Stimulated activated naive CD4-positive, alpha-beta T cell treated with Interleukin-2 at 50 U/mL for 16 hours (primary cell): Measurements from ENCODE around the gene TMEM273.

ENCODE experiments used
- DNase-seq: peaks from one replicate; lab custom pipeline; 2025; lab: John Stamatoyannopoulos, UW

TMEM273 gene

DNA sequence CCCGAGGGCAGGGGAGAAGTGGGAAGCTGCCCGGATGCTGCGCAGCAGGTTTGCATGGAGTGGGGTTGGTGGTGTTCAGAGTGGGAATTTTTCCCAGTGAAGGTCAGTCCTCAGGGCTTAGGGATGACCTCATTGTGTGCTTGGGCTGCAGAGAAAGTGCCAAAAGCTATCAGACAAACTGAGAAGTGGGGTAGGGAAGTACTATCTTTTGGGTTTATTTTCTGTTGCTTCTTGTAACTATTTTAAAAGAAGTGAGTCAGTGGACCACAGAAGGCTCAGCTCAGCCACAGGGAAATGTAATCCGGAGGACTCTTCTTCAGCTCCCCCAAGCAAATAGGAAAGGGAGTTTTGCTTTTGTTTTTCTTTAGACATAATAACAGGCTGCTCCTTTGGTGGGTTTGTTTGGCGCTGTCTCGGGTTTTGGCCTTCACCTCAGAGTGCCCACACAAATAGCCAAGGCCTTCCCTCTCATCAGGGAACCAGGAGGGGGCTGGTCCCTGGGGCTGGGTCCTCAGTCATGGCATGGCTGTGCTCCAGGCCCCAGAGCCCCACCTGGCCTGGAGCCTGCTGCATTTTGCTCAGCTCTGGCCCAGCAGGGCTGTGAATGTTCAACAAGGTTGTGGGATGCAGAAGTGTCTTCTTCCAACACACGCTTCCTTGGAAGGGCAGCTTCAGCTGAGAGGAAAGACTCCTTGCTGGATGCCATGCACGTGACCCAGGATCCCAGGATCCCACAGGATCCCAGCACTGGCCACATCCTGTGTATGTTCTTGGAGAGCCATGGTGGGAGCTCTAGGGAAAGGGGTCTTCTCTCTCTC is 49.0 kb downstream of the TMEM273 start:
- DNase-seq, result no peak

DNA sequence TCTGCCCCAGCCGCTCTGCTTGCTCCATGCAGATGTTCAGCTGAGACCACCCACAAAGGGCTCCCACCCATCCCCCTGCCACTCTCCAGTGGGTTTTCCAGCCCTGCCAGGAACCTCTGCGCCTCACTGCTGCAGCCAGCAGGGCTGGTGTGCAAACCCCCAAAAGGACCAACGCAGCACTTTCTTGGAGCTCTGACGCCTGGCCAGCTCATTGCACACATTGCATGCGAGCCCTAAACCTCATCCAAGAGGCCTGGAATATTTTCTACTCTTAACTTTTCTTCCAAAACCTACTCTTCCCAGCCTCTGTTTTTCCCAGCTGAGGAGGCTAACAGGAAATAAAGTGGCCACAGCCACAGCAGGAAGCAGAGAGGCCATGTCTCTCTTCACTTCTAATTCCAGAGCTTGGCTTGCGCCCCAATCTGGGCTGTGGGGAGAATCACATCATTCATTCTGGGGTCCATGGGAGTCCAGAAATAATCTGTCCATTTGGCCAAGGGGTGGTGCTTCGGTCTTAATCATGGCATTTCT is 49.8 kb downstream of the TMEM273 start:
- DNase-seq, result no peak

DNA sequence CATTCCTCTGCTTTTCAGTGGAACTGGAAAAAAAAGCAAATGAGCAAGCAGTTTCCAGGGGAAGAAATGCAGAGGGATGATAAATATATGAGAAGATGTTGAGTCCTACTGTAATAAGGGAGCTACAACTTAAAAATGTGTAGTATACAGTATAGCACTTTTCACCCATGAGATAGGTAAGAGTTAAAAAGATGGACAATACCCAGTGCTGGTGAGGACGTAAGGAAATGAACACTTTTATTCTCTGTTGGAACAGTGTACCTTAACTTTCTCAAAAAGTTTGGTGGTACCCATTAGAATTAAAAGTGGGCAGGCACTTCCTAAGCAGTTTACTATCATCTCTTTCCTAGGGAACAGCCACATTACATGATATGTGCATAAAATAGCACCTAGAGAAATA is 51.7 kb downstream of the TMEM273 start:
- no peak for DNase-seq

DNA sequence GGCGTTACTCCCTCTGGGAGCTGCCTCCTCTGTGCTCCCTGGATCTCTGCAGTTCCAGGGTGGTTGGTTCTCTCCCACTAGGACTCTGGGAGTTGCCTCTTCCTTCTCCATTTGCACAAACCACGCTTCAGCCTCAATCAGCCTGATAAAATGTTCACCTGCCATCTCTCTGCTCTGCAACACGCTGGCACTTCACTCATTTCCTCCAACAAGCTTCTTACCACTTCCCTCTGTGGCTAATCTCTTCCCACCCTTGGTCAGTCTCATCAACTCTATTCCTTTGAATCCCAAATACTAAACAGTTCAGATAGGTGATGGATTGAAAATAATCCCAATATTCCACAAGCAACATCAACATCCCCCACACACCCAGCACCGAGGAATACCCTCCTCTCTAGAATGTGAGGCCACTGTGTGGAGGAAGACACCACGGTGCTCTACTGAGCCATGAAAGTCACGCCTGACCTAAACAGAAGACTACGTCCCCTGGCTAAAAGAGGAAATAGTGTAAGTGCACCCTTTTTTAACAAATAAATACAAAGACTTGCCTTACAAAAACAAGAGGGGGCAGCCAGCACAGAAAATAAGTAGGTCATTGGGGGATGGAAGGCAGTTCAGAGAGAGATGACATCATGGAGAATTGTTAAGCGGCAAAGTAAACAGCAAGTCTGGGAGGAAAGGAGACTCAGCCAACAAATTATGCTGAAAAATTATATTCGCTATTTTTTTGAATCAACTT is 52.4 kb downstream of the TMEM273 start:
- no peak for DNase-seq

DNA sequence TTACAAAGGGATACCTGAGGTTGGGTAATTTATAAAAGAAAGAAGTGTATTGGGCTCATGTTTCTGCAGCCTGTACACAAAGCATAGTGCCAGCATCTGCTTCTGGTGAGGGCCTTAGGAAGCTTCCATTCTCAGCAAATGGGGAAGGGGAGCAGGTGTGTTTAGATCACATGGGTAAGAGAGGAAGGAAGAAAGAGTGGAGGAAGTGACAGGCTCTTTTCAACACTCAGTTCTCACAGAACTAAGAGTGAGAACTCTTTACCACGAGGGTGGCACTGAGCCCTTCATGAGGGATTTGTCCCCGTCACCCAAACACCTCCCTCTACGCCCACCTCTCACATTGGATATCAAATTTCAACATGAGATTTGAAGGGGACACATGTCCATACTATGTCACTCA is 53.9 kb downstream of the TMEM273 start:
- no peak for DNase-seq

DNA sequence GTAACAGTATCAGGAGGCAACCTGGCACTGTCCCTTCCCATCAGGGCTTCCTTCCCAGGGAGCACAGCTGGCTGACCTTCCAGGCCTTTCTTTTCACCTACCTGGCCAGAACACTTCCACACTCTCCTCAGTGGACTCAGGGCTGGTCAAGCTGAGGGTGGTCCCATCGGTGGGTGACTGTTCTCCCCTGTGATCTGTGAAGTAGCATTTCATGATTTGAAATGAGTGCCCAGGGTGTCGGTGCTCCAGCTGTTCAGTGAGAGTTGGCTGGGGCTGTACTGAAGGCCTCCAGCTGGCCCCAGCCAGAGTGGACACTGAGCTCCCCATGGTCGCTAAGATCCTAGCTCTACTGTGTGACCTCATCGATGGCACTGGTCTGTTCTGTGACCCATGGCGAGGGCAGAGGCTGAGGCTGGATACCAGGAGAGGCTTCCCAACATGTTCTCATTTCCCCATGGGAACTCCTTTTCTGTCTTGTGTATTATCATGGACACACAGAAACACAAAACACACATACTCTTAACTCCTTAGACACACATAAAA is 54.4 kb downstream of the TMEM273 start, which contains the start of gene FAM170B:
Gene FAM170B, minus strand, starts transcription at position 316 of the 543 bp plus-strand sequence. Its CDS starts 103 bp downstream, at position 213.
- no peak for DNase-seq

DNA sequence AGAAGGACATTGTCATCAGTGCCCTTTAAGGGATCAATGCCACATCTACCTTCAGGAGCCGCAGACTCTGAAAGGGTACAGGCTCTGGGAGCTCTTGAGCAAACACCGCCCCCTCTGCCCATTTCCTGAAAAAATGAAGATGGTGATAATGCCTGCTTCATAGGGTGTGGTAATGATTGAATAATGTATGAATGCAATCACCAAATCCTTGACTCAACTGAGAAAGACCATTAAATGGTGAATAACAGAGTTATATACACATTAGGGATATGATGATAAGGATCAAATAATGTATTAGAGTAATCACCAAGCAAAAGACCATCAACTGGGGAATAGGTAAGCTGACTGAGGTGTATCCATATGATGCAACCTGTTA is 55.8 kb downstream of the TMEM273 start:
- no peak for DNase-seq

DNA sequence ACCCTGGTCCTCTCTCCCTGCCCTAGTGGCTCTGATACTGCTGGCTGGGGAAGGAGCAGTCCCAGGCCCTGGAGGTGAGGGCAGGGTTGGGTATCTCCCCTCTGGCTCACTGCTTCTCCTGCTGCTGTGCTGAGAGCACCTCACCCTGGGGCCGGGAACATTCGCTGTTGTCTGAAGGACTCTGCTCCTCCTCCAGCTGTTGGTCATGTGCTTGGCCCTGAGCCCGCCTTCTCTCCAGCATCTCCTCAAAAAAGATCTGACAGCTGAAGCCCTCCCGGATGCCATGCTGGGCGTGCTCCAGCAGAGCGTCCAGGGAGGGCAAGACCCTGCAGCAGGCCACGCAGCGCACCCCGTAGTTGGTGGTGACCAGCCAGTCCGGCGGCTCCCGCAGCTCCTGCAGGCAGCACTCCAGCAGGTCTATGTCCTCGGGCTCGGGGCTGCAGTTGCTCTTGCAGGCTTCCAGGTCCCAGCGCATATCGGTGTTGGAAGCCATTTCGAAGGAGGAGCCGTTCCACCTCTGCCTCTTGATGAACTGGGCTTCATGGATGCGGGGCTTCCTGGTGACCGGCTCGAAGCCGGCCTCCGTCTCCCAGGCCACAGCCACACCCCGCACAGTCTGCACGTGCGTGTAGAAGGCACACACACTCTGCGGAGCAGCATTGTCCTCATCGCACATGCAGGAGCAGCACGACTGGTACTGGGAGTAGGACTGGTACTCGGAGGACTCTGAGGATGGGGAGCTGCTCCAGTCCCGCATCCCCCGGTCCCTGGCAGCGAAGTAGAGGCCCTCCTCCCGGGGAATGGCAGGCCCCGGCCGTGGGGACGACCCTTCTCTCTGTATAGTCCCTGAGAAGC is 56.5 kb downstream of the TMEM273 start:
- no peak for DNase-seq

DNA sequence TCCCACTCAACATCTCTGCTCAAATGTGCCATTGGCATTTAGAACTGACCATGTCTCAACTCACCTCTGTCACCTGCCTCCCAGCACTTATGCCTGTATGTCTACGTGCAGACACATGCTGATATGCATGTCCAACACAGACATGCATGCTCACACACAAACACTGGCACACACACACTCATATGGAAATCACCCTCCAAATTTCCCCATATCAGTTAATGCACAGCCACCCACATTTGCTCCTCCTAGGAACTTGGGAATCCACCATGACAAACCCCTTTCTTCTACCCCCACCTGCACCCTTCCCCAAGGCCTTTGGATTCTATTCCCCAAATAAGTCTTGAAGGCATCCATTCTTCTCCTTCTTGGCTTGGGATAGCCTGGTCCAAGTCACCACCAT is 58.8 kb downstream of the TMEM273 start:
- no peak for DNase-seq

DNA sequence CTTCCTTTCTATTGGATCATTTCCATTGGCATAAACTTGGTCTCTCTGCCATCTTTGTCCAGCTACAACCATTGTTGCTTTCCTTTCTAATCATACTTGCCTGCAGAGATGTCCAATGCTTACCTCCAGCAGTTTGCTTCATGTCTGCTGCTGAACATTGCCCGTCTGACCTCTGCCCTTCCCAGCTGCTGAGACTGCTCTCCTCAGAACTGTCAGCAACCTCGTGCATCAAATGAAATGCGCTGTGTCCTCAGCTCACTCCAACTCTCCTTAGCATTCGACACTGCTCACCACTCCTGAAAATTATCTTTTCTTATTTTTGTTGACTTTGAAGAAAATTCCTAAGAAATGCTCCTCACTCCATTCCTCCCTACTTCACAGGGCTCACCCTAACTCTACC is 59.3 kb downstream of the TMEM273 start:
- DNase-seq, result no peak

DNA sequence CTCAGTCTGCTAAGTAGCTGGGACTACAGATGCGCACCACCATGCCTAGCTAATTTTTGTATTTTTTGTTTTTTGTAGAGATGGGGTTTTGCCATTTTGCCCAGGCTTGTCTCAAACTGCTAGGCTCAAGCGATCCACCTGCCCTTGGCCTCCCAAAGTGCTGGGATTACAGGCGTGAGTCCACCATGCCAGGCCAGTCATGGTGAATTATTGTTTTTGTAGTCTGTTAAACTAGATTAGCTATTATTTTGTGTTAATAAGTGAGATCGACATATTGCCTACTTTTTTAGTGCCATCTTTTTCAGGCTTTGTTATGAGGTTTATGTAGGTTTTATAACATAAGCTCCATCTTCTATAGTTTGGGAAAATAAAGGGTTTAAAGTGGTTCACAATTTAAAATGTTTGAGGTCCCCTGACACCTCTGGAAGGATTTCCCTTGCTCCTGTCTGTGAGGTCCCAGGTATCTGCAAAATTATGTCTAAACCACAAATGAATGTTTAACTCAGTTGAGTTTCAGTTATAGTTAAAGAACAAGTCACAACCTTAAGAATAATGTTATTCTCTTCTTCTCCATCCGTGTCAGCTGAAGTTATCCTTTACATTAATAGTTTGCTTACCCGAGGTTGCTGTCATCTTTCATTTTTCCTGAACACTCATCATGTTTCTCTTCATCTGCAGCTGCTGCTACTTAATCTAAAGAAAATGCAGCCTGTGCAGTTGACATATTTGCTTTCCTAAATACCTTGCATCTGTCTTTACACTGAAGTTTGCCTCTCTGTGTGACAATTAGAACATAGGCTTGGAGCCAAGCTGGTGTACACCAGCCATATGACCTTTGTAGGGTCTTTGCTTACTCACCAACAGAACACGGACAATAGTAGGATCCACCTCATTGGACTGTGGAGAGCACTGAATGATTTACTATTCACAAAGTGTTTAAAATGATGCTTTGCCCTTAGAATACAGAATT is 63.9 kb downstream of the TMEM273 start:
- DNase-seq, result no peak

DNA sequence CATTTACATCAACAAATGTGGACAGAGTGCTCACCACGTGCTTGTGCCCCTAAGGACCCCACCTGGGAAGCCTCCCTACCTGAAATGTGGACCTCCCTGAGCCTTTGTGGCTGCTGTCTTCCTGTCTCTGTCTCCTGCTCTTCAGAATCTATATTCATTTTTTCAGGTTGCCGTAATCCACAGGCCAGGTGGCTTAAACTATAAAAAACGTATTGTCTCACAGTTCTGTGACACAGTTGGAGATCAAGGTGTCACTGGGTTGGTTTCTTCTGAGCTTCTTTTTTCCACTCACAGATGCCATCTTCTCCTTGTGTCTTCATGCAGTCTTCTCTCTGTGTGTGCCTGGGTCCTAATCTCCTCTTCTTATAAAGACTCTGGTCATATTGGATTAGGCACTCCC is 67.3 kb downstream of the TMEM273 start:
- DNase-seq, result no peak

DNA sequence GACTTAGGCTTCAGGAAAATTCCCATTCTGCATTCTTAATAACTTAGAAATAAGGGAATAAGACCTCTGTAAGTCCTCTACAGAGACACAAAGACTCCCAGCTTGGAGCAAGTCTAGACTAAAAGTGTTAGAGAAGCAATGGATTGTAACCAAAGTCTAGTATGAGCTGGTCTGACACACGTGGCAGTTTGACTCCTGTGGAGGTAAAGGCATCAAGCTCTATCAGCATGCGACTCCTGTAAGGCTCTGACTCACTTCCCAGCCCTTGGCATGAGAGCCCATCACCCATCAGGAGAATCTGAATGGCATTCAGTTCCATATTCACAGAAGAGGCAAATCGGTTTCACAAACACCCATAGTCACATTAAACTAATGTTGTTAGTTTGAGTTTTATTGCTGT is 68.4 kb downstream of the TMEM273 start:
- DNase-seq, result no peak

DNA sequence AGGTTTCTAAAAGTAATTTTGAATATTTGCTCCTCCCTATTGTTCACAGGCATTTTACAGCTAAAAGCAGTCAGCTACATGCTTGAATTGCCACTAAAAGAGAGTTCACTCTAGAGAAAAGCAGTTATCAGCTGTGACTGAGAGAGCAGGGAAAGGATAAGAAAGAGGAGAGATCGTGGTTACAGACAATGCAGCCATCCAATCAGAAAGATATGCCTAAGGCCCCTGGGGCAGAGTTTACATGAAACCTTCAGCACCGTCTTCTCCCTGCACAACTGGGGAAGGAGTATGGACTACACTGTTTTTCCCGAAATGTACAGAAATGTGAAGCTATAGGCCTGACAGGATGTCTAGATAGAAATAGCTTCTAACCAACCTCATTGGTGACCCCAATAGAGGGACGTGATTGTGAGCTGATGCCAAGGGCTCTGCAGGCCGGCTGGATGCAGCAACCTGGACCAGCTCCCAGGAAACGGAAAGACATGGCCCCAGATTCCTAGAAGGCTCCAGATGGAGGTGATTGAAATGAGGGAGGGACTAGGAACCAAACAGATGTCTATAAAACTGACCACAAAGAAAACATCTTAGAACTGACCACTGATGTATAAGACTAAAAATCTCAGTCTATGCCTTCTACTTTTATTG is 69.6 kb downstream of the TMEM273 start:
- no peak for DNase-seq

DNA sequence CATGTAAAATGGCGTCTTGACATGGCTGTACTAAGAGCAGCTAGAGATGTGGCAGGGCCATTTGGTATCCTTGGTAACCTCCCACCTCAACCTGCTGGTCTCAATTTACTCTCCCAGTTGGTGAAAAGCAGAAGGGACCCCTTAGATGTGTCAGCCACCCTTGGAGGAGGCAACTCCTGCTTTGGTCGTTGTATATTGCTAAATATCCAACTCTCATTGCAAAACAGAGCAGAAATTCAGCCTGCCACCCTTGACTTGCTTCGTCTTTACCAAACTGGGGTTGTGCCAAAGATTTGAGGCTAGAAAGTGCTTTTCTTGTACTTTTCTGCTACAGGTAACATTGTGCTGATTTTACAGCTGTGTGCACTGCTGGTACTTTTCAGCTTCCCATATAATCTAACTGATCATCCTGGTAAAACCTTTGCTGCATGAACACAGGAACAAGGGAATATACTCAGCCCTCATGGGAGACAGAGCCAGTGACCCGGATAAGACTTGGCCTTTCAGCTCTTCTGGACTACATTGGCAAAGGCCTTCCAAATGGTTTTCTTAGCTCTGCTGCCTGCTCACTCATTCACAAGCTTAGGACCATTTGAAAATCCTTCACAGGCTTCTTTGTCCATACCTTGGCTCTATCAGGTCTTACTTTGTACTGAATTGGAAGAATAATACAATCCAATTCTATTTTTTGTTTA is 70.7 kb downstream of the TMEM273 start:
- no peak for DNase-seq

DNA sequence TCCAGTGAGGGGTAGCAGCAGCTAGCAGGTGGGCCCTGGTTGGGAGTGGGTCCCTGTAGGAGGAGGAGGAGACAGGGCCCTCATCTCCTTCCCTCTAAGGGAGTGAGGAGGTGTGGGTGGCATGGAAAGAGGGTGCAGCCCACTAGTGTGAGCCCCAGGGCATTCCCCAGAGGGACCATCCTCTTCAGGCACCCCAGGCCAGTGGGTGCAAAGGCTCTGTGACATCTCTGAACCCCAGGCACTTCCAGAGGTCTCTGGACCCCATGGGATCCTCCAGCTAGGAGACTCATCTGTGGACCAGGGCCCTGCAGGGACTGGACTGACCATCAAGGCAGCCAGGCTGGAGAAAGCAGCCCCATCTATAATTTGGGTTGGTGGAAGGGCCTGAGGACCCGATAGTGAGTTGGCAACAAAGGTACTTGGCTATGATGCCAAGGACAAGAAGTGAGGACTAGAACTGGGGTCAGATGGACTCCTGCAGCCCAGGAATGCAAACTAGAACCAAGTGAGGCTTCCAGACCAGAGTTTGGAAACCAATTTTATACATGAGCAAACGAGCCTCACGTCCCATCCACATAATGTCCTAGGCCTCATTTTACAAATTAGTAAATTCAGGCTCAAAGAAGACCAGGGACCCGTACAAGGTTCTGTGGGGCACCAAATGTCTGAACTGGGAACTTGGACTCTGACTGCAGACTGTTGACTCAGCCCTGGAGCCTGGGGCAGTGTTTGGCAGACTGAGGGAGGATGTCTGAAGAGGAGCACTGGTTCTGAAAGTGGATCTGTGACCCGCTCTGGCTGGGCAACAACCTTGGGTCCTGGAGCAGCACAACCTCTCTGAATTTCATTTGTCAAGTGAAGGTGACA is 71.4 kb downstream of the TMEM273 start:
- no peak for DNase-seq

DNA sequence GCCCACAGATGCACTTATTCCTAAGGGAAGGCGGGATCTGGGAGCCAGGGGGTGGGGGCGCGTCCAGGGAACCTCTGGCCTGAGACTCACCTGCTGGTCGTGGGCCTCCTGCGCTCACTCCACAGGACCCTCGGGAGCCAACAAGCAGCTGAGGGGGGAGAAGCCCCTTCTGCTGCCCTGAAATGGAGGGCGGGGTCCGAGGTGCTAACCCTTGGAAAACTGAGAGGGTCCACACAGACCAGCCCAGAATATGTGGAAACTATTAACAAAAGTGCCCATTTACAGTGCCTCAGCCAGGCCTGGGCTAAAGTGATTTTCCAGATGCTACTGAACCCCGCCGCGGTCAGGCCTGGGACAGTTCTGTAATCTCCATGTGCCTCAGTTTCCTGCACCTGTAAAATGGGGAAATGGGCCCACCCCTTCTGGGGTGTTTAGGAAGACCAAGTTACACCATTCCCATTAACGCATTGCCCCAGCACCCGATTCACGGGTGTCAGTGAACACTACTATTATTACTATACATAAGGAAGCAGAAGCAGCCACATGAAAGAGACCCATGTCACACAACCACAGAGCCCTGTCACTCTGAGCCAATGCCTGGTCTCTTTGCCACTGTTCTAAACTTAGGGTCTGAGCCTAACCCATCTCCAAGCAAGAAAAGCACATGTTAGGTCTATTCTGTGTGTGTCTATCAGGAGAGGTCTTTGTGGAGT is 72.2 kb downstream of the TMEM273 start:
- DNase-seq, result no peak
